PC-3 (cell line): Measurements from ENCODE around the gene RAB6D. TPM values are rescaled to one million over a fixed set of nuclear protein-coding genes. Genes with fewer than 3 reads are reported as not detected.
"Not testable (repeated sequence)": the region's sequence is repeated elsewhere in the genome, so short reads cannot be mapped to it uniquely, and the experiment has no call there.

Experiments used
- ATAC-seq: fragments of 200-7000 bp; cut with Tn5 transposase; 2 replicates; pipeline ENCODE4 v1.9.1; 2020; ENCODE audit warnings: mild to moderate bottlenecking, moderate library complexity
- BruUV-seq: library from RNA; stranded (reverse); fragments of 400-500 nt; replicated peaks from 2 replicates; lab custom pipeline; 2021; lab: Mats Ljungman, UMichigan
- CTCF ChIA-PET: fragments of 300-600 bp; sonication (Branson Sonifier 250); formaldehyde crosslinking; loops from one replicate; lab custom pipeline; 2022; ENCODE audit warnings: antibody characterized with exemption; lab: Charles Lee
- POLR2A ChIA-PET: fragments of 300-600 bp; sonication (Branson Sonifier 250); formaldehyde crosslinking; loops from one replicate; lab custom pipeline; 2022; ENCODE audit warnings: antibody characterized with exemption; ENCODE audit not compliant: unreplicated experiment; lab: Charles Lee
- DNase-seq: peaks from one replicate; pipeline ENCODE4 v3.0.0-alpha.2; 2015
- H2AFZ ChIP-seq: fragments of 300-600 bp; sonication (generic); 2 replicates; pipeline ENCODE4 v1.6.0; 2016; ENCODE audit warnings: antibody characterized with exemption, low read length
- H3F3A ChIP-seq: fragments of 300-600 bp; sonication (generic); one replicate; pipeline ENCODE4 v1.6.0; 2017; ENCODE audit warnings: antibody characterized with exemption, low read length, control low read depth, mild to moderate bottlenecking; ENCODE audit not compliant: unreplicated experiment
- H3K27ac ChIP-seq: fragments of 300-600 bp; sonication (generic); 2 replicates; pipeline ENCODE4 v1.5.1; 2016; ENCODE audit warnings: mild to moderate bottlenecking, low read length
- H3K27me3 ChIP-seq: fragments of 300-600 bp; sonication (generic); 2 replicates; pipeline ENCODE4 v1.6.1; 2016; ENCODE audit warnings: low read length, mixed read lengths
- H3K36me3 ChIP-seq: fragments of 300-600 bp; sonication (generic); 2 replicates; pipeline ENCODE4 v1.6.1; 2016; ENCODE audit warnings: low read depth, mixed run types, low read length, mixed read lengths
- H3K4me1 ChIP-seq: fragments of 300-600 bp; sonication (generic); 2 replicates; pipeline ENCODE4 v1.5.1; 2016; ENCODE audit warnings: low read length; ENCODE audit not compliant: insufficient read depth
- H3K4me2 ChIP-seq: fragments of 300-600 bp; sonication (generic); 2 replicates; pipeline ENCODE4 v1.6.0; 2016; ENCODE audit warnings: low read length
- H3K4me3 ChIP-seq: fragments of 300-600 bp; sonication (generic); 2 replicates; pipeline ENCODE4 v1.5.1; 2016; ENCODE audit warnings: mild to moderate bottlenecking, low read length, mixed read lengths
- H3K79me2 ChIP-seq: fragments of 300-600 bp; sonication (generic); 2 replicates; pipeline ENCODE4 v1.6.1; 2017; ENCODE audit warnings: low read length, mixed read lengths
- H3K9ac ChIP-seq: fragments of 300-600 bp; sonication (generic); 2 replicates; pipeline ENCODE4 v1.6.0; 2016; ENCODE audit warnings: mild to moderate bottlenecking, low read length
- H3K9me2 ChIP-seq: fragments of 300-600 bp; sonication (generic); replicated peaks from 2 replicates; pipeline ENCODE4 v1.6.1; 2016; ENCODE audit warnings: mixed run types, low read length, mixed read lengths
- H3K9me3 ChIP-seq: fragments of 300-600 bp; sonication (generic); 2 replicates; pipeline ENCODE4 v1.6.1; 2016; ENCODE audit warnings: low read length, mixed read lengths
- H4K20me1 ChIP-seq: fragments of 300-600 bp; sonication (generic); 2 replicates; pipeline ENCODE4 v1.6.1; 2016; ENCODE audit warnings: low read length, mixed read lengths
- EZH2phosphoT487 ChIP-seq: fragments of 300-600 bp; sonication (generic); IDR thresholded peaks from 2 replicates; pipeline ENCODE4 v1.6.1; 2018; ENCODE audit warnings: mild to moderate bottlenecking, antibody characterized with exemption, low read length, borderline replicate concordance
- intact Hi-C: fragments of 100-400 bp; cut with micrococcal nuclease; formaldehyde crosslinking; loops from 2 replicates; pipeline ENCODE4 v1.9.0; 2023
- total RNA-seq: library from RNA; depleted of rRNA; stranded (reverse); fragments of >200 nt; gene quantifications from 2 replicates; pipeline ENCODE4 v1.2.3, GENCODE V29; 2014

The RAB6D gene
- total RNA-seq, 1 experiment from 2014 or later: not detected

DNA sequence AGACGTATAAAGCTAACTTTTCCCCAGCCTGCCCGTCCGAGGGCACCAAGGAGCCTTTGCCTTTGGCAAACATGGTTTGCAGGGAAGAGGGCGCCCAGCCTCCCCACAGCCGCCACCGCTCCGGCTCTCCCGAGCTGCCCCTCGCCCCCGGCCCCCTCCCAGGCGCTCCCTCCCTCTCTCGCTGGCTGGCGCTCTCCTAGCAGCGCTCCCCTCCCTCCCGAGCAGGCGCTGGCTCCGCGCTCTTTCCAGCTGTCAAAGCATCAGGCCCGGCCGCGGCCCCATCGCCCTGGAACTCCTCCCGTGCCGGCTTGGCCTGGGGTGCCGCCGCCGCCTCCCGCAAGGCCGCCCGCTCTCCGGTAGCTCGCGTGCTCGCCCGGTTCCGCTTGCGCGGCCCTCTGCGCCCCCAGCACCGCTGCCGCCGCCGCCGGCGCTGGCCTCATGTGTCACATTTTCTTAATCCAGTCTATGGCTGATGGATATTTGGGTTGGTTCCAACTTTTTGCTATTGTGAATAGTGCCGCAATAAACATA lies 10.7 kb downstream of the RAB6D start:
- H3K9me3 ChIP-seq, ATAC-seq, H3K4me2 ChIP-seq, POLR2A ChIA-PET, H4K20me1 ChIP-seq, H3K4me3 ChIP-seq, intact Hi-C loops, BruUV-seq, H3K36me3 ChIP-seq, H3K79me2 ChIP-seq, CTCF ChIA-PET, H2AFZ ChIP-seq, H3K9me2 ChIP-seq, H3F3A ChIP-seq, H3K9ac ChIP-seq, H3K4me1 ChIP-seq, DNase-seq, H3K27ac ChIP-seq: not testable (repeated sequence)
- peaks cover 12% of the 10 kb centered on the region; the same call in 1 of the 2 replicates for H3K27me3 ChIP-seq

DNA sequence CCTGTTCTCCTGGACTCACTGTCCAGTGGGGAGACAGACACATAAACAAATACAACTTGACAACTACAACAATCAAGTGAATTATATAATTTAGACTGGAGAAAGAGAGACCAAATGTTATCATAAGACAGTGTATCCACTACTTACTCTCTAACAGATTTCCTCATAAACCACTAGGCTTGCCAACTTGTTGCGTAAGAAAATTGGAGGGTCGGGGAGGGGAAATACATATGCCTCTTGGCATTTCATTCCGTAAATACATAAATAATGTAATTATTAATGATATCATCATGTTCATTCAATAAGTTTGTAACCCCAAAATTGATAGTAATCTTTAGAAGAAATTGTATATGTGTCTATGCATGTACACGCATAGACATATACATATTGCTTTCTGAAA lies 14.9 kb downstream of the RAB6D start:
- ChIA-PET CTCF (no interaction called here), POLR2A (no interaction called here)
- H3K27me3 ChIP-seq: peaks cover 8% of the 10 kb centered on the region; the same call in 1 of the 2 replicates
- H3K9me2 ChIP-seq: no peaks in the 10 kb centered on the region
- no peaks in the 10 kb centered on the region for H3K4me1 ChIP-seq
- ATAC-seq (no peak), DNase-seq (no peak)
- H3K36me3 ChIP-seq: no peaks in the 10 kb centered on the region
- no peak overlapping the region for H3K9ac ChIP-seq
- TF ChIP-seq EZH2phosphoT487: no peak
- no peak overlapping the region for H3K4me3 ChIP-seq
- H3K4me2 ChIP-seq: no peak overlapping the region
- H3K27ac ChIP-seq: no peak overlapping the region
- no peaks in the 10 kb centered on the region for H3F3A ChIP-seq
- BruUV-seq: no TSS peak
- intact Hi-C loops: no loop called here
- H4K20me1 ChIP-seq: no peaks in the 10 kb centered on the region
- H3K79me2 ChIP-seq: no peaks in the 10 kb centered on the region
- H3K9me3 ChIP-seq: no peaks in the 10 kb centered on the region
- no peak overlapping the region for H2AFZ ChIP-seq

DNA sequence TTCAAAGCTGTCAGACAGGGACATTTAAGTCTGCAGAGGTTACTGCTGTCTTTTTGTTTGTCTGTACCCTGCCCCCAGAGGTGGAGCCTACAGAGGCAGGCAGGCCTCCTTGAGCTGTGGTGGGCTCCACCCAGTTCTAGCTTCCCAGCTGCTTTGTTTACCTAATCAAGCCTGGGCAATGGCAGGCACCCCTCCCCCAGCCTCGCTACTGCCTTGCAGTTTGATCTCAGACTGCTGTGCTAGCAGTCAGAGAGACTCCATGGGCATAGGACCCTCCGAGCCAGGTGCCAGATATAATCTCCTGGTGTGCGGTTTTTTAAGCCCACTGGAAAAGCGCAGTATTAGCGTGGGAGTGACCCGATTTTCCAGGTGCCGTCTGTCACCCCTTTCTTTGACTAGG lies 16.9 kb downstream of the RAB6D start:
- intact Hi-C loops, H3F3A ChIP-seq, BruUV-seq, H3K4me2 ChIP-seq, ATAC-seq, POLR2A ChIA-PET, H3K79me2 ChIP-seq, DNase-seq, H3K4me3 ChIP-seq, H3K9ac ChIP-seq, H3K4me1 ChIP-seq, H3K9me2 ChIP-seq, H3K27me3 ChIP-seq, H4K20me1 ChIP-seq, H3K27ac ChIP-seq, CTCF ChIA-PET, H3K36me3 ChIP-seq, H3K9me3 ChIP-seq, H2AFZ ChIP-seq: not testable (repeated sequence)

DNA sequence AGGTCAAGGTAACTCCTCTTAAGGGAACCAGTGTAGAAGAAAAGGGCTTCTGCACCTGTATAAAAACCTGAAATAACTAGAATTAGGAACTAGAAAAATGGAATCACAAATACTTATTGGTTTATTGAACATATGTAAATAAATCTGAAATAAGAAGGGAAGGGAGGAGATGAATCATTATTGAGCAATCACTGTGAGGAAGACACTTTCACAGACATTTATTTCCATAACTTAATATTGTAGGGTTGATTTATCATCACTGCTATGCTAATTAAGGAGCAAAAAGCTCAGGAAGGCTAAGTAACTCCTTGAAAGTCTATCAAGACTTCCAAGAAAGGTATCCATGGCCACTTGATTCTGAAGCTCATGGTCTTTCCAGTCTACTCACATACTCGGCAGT lies 24.7 kb downstream of the RAB6D start:
- H3K4me2 ChIP-seq, intact Hi-C loops, CTCF ChIA-PET, H3K36me3 ChIP-seq, H3K27ac ChIP-seq, BruUV-seq, DNase-seq, POLR2A ChIA-PET, H3K79me2 ChIP-seq, H3K9me2 ChIP-seq, H2AFZ ChIP-seq, H3K4me3 ChIP-seq, H3K9me3 ChIP-seq, H3K9ac ChIP-seq, H3F3A ChIP-seq, H4K20me1 ChIP-seq, ATAC-seq, H3K4me1 ChIP-seq: not testable (repeated sequence)
- peaks cover 21% of the 10 kb centered on the region; the same call in 1 of the 2 replicates for H3K27me3 ChIP-seq
